Liver (tissue), 9 donors: ENCODE data around the gene IGSF8. TPM values are rescaled to one million over a fixed set of nuclear protein-coding genes. Genes with fewer than 3 reads are reported as not detected.

ENCODE experiments used
- DNase-seq: peaks from one replicate; pipeline ENCODE4 v3.0.0-alpha.2; 2017; ENCODE audit warnings: low spot score
- H3K27ac ChIP-seq, 2 donors: one replicate each; pipeline ENCODE4 v1.7.0; 2013; ENCODE audit warnings: inconsistent platforms in 2 of 2, low read length in 2 of 2, control low read depth in 1 of 2, low read depth in 1 of 2, mild to moderate bottlenecking in 1 of 2
- H3K27me3 ChIP-seq, 4 donors: one replicate each; pipeline versions ENCODE4 v1.6.1 to v1.7.0; 2013; ENCODE audit warnings: low read length in 3 of 4, inconsistent platforms in 1 of 4, mild to moderate bottlenecking in 1 of 4, moderate library complexity in 1 of 4; ENCODE audit not compliant: control insufficient read depth in 4 of 4, insufficient read depth in 4 of 4
- H3K36me3 ChIP-seq, 4 donors: one replicate each; pipeline versions ENCODE4 v1.6.1 to v1.7.0; 2013; ENCODE audit warnings: low read length in 3 of 4, mild to moderate bottlenecking in 3 of 4, low read depth in 1 of 4, moderate library complexity in 1 of 4; ENCODE audit not compliant: control insufficient read depth in 4 of 4, insufficient read depth in 3 of 4
- H3K4me1 ChIP-seq, 4 donors: one replicate each; pipeline versions ENCODE4 v1.6.1 to v1.7.0; 2013; ENCODE audit warnings: low read length in 3 of 4, mild to moderate bottlenecking in 3 of 4, moderate library complexity in 1 of 4; ENCODE audit not compliant: control insufficient read depth in 4 of 4, insufficient read depth in 4 of 4
- H3K4me3 ChIP-seq, 3 donors: one replicate each; pipeline versions ENCODE4 v1.6.1 to v1.7.0; 2013; ENCODE audit warnings: low read length in 3 of 3, control low read depth in 1 of 3, low read depth in 1 of 3, mild to moderate bottlenecking in 1 of 3
- H3K9ac ChIP-seq, 2 donors: one replicate each; pipeline ENCODE4 v1.7.0; 2013; ENCODE audit warnings: low read length in 2 of 2, mild to moderate bottlenecking in 2 of 2, moderate library complexity in 2 of 2, control low read depth in 1 of 2, low read depth in 1 of 2
- H3K9me3 ChIP-seq, 4 donors: one replicate each; pipeline versions ENCODE4 v1.6.1 to v1.7.0; 2013; ENCODE audit warnings: low read length in 3 of 4; ENCODE audit not compliant: control insufficient read depth in 4 of 4
- EGR1 ChIP-seq, 2 donors: IDR thresholded peaks; 2 replicates each; pipeline ENCODE4 v1.6.1; 2016 to 2018; ENCODE audit warnings: antibody characterized with exemption in 2 of 2, low read depth in 2 of 2
- FOXA1 ChIP-seq: IDR thresholded peaks from 2 replicates; pipeline ENCODE4 v1.6.1; 2016; ENCODE audit warnings: antibody characterized with exemption
- FOXA2 ChIP-seq: IDR thresholded peaks from 2 replicates; pipeline ENCODE4 v1.6.1; 2016; ENCODE audit warnings: antibody characterized with exemption
- GABPA ChIP-seq, 2 donors: IDR thresholded peaks in 1 of 2; conservative IDR thresholded peaks in 1 of 2; 2 replicates each; pipeline ENCODE4 v1.6.1; 2016; ENCODE audit warnings: antibody characterized with exemption in 2 of 2, mild to moderate bottlenecking in 1 of 2, moderate library complexity in 1 of 2
- HNF4A ChIP-seq, 2 donors: conservative IDR thresholded peaks; 2 replicates each; pipeline ENCODE4 v1.6.1; 2016; ENCODE audit warnings: antibody characterized with exemption in 2 of 2, mild to moderate bottlenecking in 2 of 2
- JUND ChIP-seq, 2 donors: IDR thresholded peaks; 2 replicates each; pipeline ENCODE4 v1.6.1; 2016; ENCODE audit warnings: antibody characterized with exemption in 2 of 2
- NR2F2 ChIP-seq: IDR thresholded peaks from 2 replicates; pipeline ENCODE4 v1.6.1; 2016; ENCODE audit warnings: antibody characterized with exemption
- RAD21 ChIP-seq, 2 donors: IDR thresholded peaks; 2 replicates each; pipeline ENCODE4 v1.6.1; 2016; ENCODE audit warnings: antibody characterized with exemption in 2 of 2, mild to moderate bottlenecking in 2 of 2
- RXRA ChIP-seq, 2 donors: IDR thresholded peaks; 2 replicates each; pipeline ENCODE4 v1.6.1; 2017 to 2018; ENCODE audit warnings: antibody characterized with exemption in 2 of 2, mild to moderate bottlenecking in 1 of 2
- SP1 ChIP-seq: IDR thresholded peaks from 2 replicates; pipeline ENCODE4 v1.6.1; 2018; ENCODE audit warnings: antibody characterized with exemption, mild to moderate bottlenecking
- TAF1 ChIP-seq: conservative IDR thresholded peaks from 2 replicates; pipeline ENCODE4 v1.6.1; 2016; ENCODE audit warnings: antibody characterized with exemption, mild to moderate bottlenecking
- YY1 ChIP-seq: IDR thresholded peaks from 2 replicates; pipeline ENCODE4 v1.6.1; 2016; ENCODE audit warnings: antibody characterized with exemption, mild to moderate bottlenecking
- ZBTB33 ChIP-seq: IDR thresholded peaks from 2 replicates; pipeline ENCODE4 v1.6.1; 2016; ENCODE audit warnings: antibody characterized with exemption
- WGBS: extraction: QIAGEN DNeasy Blood & Tissue Kit; methylation state at CpG from one replicate; pipeline ENCODE4 v1.1.7; 2013; 5-methylcytosine and 5-hydroxymethylcytosine counted together
- polyA plus RNA-seq, 2 donors: library from polyadenylated mRNA; stranded (reverse) in 1 of 2; unstranded in 1 of 2; fragments of 200-250 nt in 1 of 2; fragments of >200 nt in 1 of 2; fragmentation: Nextera tagmentation in 1 of 2; extraction: Ambion mirVana in 1 of 2; gene quantifications; one replicate each; pipeline versions ENCODE4 v1.2.1 to v1.2.3, GENCODE V29; 2013 to 2015
- total RNA-seq, 2 donors: library from RNA; depleted of rRNA; stranded (reverse); fragments of >200 nt; gene quantifications; one replicate each; pipeline ENCODE4 v1.2.3, GENCODE V29; 2014
- TF ChIP-seq, protein P1 (sequence below): fragments of 150-350 bp; IDR thresholded peaks from 2 replicates; pipeline ENCODE4 v1.5.1; 2017; ENCODE audit warnings: improper control_type of control experiment, low read depth, low read length; ENCODE audit not compliant: missing input control
- TF ChIP-seq, protein P2 (sequence below): IDR thresholded peaks from 2 replicates; pipeline ENCODE4 v1.6.1; 2016; ENCODE audit warnings: antibody characterized with exemption
- TF ChIP-seq, protein P3 (sequence below): IDR thresholded peaks from 2 replicates; pipeline ENCODE4 v1.6.1; 2016; ENCODE audit warnings: antibody characterized with exemption
- donor health status: healthy.
- donor health status: healthy.
- donor health status: healthy.
- donor health status: healthy.
- donor health status: healthy.

Gene IGSF8
- total and polyA plus RNA-seq, 4 donors, result 9.8 to 24.3 (median 20.3) TPM

DNA sequence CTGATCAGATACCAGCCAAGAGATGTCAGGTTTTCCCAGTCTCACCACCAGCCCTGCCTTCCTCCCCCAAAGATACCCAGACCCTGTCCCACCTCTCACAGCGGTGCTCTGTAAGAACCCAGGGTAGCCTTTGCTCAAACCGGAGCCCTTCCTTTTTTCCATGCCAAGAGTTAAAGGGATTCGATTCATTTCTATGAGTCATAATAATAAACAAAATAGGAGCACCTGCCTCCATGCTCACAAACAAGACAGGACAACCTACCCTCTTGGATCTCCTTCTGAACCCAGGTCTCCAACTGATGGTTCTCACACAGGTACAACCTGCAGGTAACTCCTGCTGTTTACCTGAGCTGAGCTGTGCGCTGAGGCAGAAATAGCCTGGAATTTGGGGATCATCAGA lies 11.3 kb upstream of the IGSF8 start:
- TF ChIP-seq TAF1, result no peak
- TF ChIP-seq FOXA1, result no peak
- TF ChIP-seq SP1, result no peak
- no peak for TF ChIP-seq YY1
- TF ChIP-seq HNF4A (conservative IDR thresholded peaks at IDR 0.05), result no peak
- no peak for TF ChIP-seq FOXA2
- TF ChIP-seq ZBTB33, result no peak
- TF ChIP-seq RAD21 (IDR thresholded peaks at IDR 0.05), result no peak
- TF ChIP-seq EGR1 (IDR thresholded peaks at IDR 0.05; ENCODE audit: low read depth in 2 of 2), result no peak
- no peak for TF ChIP-seq NR2F2
- no peaks in the 10 kb centered on the region for H3K27me3 ChIP-seq
- H3K27ac ChIP-seq, result no peak overlapping the region
- no peaks in the 10 kb centered on the region for H3K4me1 ChIP-seq
- H3K36me3 ChIP-seq, result no peaks in the 10 kb centered on the region
- H3K9me3 ChIP-seq, result no peaks in the 10 kb centered on the region
- WGBS, result 60% methylated on average over 4 of the region's 4 CpGs
- H3K4me3 ChIP-seq, result no peak overlapping the region
- H3K9ac ChIP-seq, result no peak overlapping the region
- DNase-seq, result no peak

DNA sequence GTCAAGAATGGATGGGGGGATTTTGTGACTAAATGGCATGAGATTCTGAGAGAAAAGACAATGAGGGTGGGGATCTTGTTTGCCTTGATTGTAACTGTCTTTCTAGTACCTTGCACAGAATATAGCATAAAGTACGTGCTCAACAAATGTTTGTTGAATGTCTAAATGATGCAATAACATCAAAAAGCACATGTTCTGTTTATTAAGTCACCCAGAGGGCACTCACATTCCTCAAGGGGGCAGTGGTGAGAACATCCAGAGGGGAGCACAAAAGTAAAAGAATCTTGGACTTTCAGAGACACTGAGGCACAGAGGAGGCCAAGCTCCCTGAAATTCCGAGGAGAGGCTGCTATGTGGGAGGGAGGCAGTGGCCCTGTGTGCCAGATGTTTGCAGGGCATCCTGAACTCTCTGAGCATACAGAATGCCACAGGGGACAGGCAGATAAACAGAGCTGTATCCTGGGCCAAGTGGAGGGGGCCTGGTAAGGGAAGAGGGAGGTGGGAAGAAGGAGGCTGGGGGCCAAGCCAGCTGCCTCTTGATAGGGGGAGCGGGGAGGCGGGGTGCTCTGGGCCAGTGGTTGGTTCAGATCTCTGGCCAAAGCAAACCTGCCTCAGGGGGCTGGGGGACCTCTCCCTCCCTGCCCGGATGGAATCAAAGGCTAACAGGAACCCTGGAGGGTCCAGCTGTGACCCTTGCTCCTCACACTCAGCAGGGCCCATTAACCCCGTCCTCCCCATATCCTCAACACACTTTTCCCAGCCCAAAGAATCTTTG lies 10.7 kb upstream of the IGSF8 start:
- TF ChIP-seq YY1 (no peak), RAD21 (IDR thresholded peaks at IDR 0.05) (peak in 1 of 2 donors; percentile 53)
- TF ChIP-seq, protein P1, sequence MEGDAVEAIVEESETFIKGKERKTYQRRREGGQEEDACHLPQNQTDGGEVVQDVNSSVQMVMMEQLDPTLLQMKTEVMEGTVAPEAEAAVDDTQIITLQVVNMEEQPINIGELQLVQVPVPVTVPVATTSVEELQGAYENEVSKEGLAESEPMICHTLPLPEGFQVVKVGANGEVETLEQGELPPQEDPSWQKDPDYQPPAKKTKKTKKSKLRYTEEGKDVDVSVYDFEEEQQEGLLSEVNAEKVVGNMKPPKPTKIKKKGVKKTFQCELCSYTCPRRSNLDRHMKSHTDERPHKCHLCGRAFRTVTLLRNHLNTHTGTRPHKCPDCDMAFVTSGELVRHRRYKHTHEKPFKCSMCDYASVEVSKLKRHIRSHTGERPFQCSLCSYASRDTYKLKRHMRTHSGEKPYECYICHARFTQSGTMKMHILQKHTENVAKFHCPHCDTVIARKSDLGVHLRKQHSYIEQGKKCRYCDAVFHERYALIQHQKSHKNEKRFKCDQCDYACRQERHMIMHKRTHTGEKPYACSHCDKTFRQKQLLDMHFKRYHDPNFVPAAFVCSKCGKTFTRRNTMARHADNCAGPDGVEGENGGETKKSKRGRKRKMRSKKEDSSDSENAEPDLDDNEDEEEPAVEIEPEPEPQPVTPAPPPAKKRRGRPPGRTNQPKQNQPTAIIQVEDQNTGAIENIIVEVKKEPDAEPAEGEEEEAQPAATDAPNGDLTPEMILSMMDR, result peak; percentile 41
- H3K4me1 ChIP-seq, result peaks cover 0 to 4% (median 0%) of the 10 kb centered on the region in 4 donors
- no peak overlapping the region for H3K27ac ChIP-seq
- H3K9ac ChIP-seq, result no peak overlapping the region
- WGBS, result 25% methylated on average over 6 of the region's 6 CpGs
- H3K27me3 ChIP-seq, result no peaks in the 10 kb centered on the region
- DNase-seq, result no peak
- H3K9me3 ChIP-seq, result no peaks in the 10 kb centered on the region
- H3K4me3 ChIP-seq, result no peak overlapping the region
- no peaks in the 10 kb centered on the region for H3K36me3 ChIP-seq

- Histone ChIP-seq H3K9ac (no peak overlapping the region), H3K27ac (no peak overlapping the region), H3K27me3 (no peaks in the 10 kb centered on the region), H3K4me1 (peaks cover 0 to 4% (median 0%) of the 10 kb centered on the region in 4 donors), H3K4me3 (no peak overlapping the region), H3K9me3 (no peaks in the 10 kb centered on the region), H3K36me3 (no peaks in the 10 kb centered on the region)
- 97% methylated on average over 1 of the region's 1 CpG for WGBS
- no peak for DNase-seq
- TF ChIP-seq YY1 (no peak), SP1 (no peak), HNF4A (conservative IDR thresholded peaks at IDR 0.05) (no peak), FOXA1 (no peak), RXRA (IDR thresholded peaks at IDR 0.05) (no peak), JUND (IDR thresholded peaks at IDR 0.05) (no peak), TAF1 (no peak), NR2F2 (no peak), EGR1 (IDR thresholded peaks at IDR 0.05; ENCODE audit: low read depth in 2 of 2) (no peak), GABPA (IDR thresholded peaks at IDR 0.05 in 1 of 2, conservative IDR thresholded peaks at IDR 0.05 in 1 of 2) (no peak), FOXA2 (no peak)
- TF ChIP-seq, protein P2, sequence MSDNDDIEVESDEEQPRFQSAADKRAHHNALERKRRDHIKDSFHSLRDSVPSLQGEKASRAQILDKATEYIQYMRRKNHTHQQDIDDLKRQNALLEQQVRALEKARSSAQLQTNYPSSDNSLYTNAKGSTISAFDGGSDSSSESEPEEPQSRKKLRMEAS, result no peak
- TF ChIP-seq, protein P3, sequence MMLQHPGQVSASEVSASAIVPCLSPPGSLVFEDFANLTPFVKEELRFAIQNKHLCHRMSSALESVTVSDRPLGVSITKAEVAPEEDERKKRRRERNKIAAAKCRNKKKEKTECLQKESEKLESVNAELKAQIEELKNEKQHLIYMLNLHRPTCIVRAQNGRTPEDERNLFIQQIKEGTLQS, result no peak
These were observed 9.1 kb upstream of the IGSF8 start for GRCh38 chr1:160107512-160107911.
